OCI-LY7 (cell line): ENCODE measurements around the gene SGCB. TPM values are rescaled to one million over a fixed set of nuclear protein-coding genes. Genes with fewer than 3 reads are reported as not detected.

Experiments
- BruUV-seq: library from RNA; stranded (reverse); fragments of 400-500 nt; replicated peaks from 2 replicates; lab custom pipeline; 2021; lab: Mats Ljungman, UMichigan
- CTCF ChIA-PET: fragments of 300-600 bp; sonication (Branson Sonifier 250); formaldehyde crosslinking; loops from one replicate; lab custom pipeline; 2022; ENCODE audit warnings: antibody characterized with exemption; ENCODE audit not compliant: unreplicated experiment; lab: Charles Lee
- POLR2A ChIA-PET: fragments of 300-600 bp; sonication (Branson Sonifier 250); formaldehyde crosslinking; loops from one replicate; lab custom pipeline; 2022; ENCODE audit warnings: antibody characterized with exemption; lab: Charles Lee
- DNase-seq: peaks from one replicate; pipeline ENCODE4 v3.0.0-alpha.2; 2015; ENCODE audit warnings: low spot score
- H2AFZ ChIP-seq: fragments of 200-600 bp; sonication (generic), shearing (Covaris generic); 2 replicates; pipeline ENCODE4 v1.6.1; 2014; ENCODE audit warnings: mild to moderate bottlenecking, antibody characterized with exemption, low read length, moderate library complexity
- H3K27ac ChIP-seq: fragments of 200-600 bp; sonication (generic); 2 replicates; pipeline ENCODE4 v1.5.1; 2014; ENCODE audit warnings: mixed run types, low read depth, mild to moderate bottlenecking, moderate library complexity, low read length, inconsistent platforms; ENCODE audit not compliant: poor library complexity, severe bottlenecking
- H3K36me3 ChIP-seq: fragments of 200-600 bp; sonication (generic); 2 replicates; pipeline ENCODE4 v1.6.1; 2014; ENCODE audit warnings: mild to moderate bottlenecking, antibody characterized with exemption, low read length, moderate library complexity, mixed read lengths; ENCODE audit not compliant: insufficient read depth
- H3K4me1 ChIP-seq: fragments of 200-600 bp; sonication (generic); 2 replicates; pipeline ENCODE4 v1.5.1; 2014; ENCODE audit warnings: mild to moderate bottlenecking, low read length; ENCODE audit not compliant: insufficient read depth, poor library complexity, severe bottlenecking
- H3K4me2 ChIP-seq: fragments of 200-600 bp; sonication (generic); 2 replicates; pipeline ENCODE4 v1.6.1; 2014; ENCODE audit warnings: mild to moderate bottlenecking, low read length
- H3K4me3 ChIP-seq: fragments of 200-600 bp; sonication (generic); 2 replicates; pipeline ENCODE4 v1.5.1; 2014; ENCODE audit warnings: mild to moderate bottlenecking, low read depth, low read length; ENCODE audit not compliant: poor library complexity, severe bottlenecking
- H3K79me2 ChIP-seq: fragments of 200-600 bp; sonication (generic); 2 replicates; pipeline ENCODE4 v1.6.1; 2016; ENCODE audit warnings: low read depth, mild to moderate bottlenecking, low read length, moderate library complexity, mixed read lengths; ENCODE audit not compliant: insufficient read depth
- H3K9me2 ChIP-seq: fragments of 200-600 bp; sonication (generic); 2 replicates; pipeline ENCODE4 v1.6.1; 2016; ENCODE audit warnings: mild to moderate bottlenecking, low read length, mixed read lengths; ENCODE audit not compliant: insufficient read depth
- H3K9me3 ChIP-seq: fragments of 200-600 bp; sonication (generic); 2 replicates; pipeline ENCODE4 v1.6.1; 2014; ENCODE audit warnings: mild to moderate bottlenecking, mixed run types, low read length, mixed read lengths
- H4K20me1 ChIP-seq: fragments of 200-600 bp; sonication (generic); 2 replicates; pipeline ENCODE4 v1.6.1; 2014; ENCODE audit warnings: mild to moderate bottlenecking, antibody characterized with exemption, low read length, moderate library complexity, mixed read lengths; ENCODE audit not compliant: insufficient read depth
- CTCF ChIP-seq: fragments of 200-600 bp; sonication (generic); conservative IDR thresholded peaks from 2 replicates; pipeline ENCODE4 v1.5.1; 2014; ENCODE audit warnings: mild to moderate bottlenecking, antibody characterized with exemption, low read length, moderate library complexity, mixed read lengths
- EZH2phosphoT487 ChIP-seq: fragments of 200-600 bp; sonication (generic); IDR thresholded peaks from 2 replicates; pipeline ENCODE4 v1.6.1; 2018; ENCODE audit warnings: low read depth, borderline replicate concordance, mild to moderate bottlenecking, mixed run types, antibody characterized with exemption, low read length, moderate library complexity, mixed read lengths
- intact Hi-C: fragments of 100-400 bp; cut with micrococcal nuclease; formaldehyde crosslinking; loops from one replicate; pipeline ENCODE4 v1.10.0; 2022; ENCODE audit not compliant: unreplicated experiment
- total RNA-seq, 2 experiments: library from RNA; depleted of rRNA in 1 of 2; stranded (reverse); fragments of >200 nt in 1 of 2; shearing (Covaris generic) in 1 of 2; gene quantifications; 2 replicates each; pipeline ENCODE4 v1.2.3, GENCODE V29; 2014 to 2022

Gene SGCB
- total RNA-seq, 2 experiments from 2014 or later: 7.5 to 20.2 TPM

- Histone ChIP-seq H3K4me2 (no peak overlapping the region), H3K27ac (no peak overlapping the region), H3K79me2 (no peaks in the 10 kb centered on the region), H3K9me2 (no peaks in the 10 kb centered on the region), H2AFZ (no peak overlapping the region), H3K36me3 (peaks cover 69% of the 10 kb centered on the region), H3K4me1 (no peaks in the 10 kb centered on the region), H3K9me3 (no peaks in the 10 kb centered on the region), H4K20me1 (no peaks in the 10 kb centered on the region), H3K4me3 (no peak overlapping the region)
- CTCF ChIA-PET: no interaction called here
- intact Hi-C loops: no loop called here
- no peak for DNase-seq
- no TSS peak for BruUV-seq
- no peak for TF ChIP-seq EZH2phosphoT487
- no peak for TF ChIP-seq CTCF
- POLR2A ChIA-PET: no interaction called here
These were observed 9.1 kb downstream of the SGCB start for GRCh38 chr4:52028970-52029369.

GRCh38 chr4:52019936-52020657, 18.0 kb downstream of the SGCB start, which contains the start of gene LRRC66:
TSS of gene LRRC66 (minus strand) at chr4:52020363. CDS start at chr4:52017613, 2,750 bp downstream.
- TF ChIP-seq EZH2phosphoT487: no peak
- TF ChIP-seq CTCF: no peak
- Histone ChIP-seq H3K4me2 (no peak within 1 kb of the TSS), H3K79me2 (no peaks in the 10 kb centered on the region), H2AFZ (no peak within 1 kb of the TSS), H4K20me1 (no peaks in the 10 kb centered on the region), H3K9me3 (no peaks in the 10 kb centered on the region), H3K27ac (no peak within 1 kb of the TSS), H3K9me2 (no peaks in the 10 kb centered on the region), H3K4me1 (no peaks in the 10 kb centered on the region), H3K36me3 (peaks cover 29% of the 10 kb centered on the region), H3K4me3 (no peak within 1 kb of the TSS)
- intact Hi-C loops: no loop called here
- ChIA-PET POLR2A (no interaction called here), CTCF (no interaction called here)
- no TSS peak for BruUV-seq
- DNase-seq: no peak

GRCh38 chr4:52017814-52018213, 20.3 kb downstream of the SGCB start:
- Histone ChIP-seq H3K4me3 (no peak overlapping the region), H3K9me3 (no peaks in the 10 kb centered on the region), H3K4me1 (no peaks in the 10 kb centered on the region), H3K9me2 (no peaks in the 10 kb centered on the region), H4K20me1 (no peaks in the 10 kb centered on the region), H3K79me2 (no peaks in the 10 kb centered on the region), H3K36me3 (peaks cover 9% of the 10 kb centered on the region), H2AFZ (no peak overlapping the region), H3K27ac (no peak overlapping the region), H3K4me2 (no peak overlapping the region)
- no peak for DNase-seq
- no TSS peak for BruUV-seq
- ChIA-PET CTCF (no interaction called here), POLR2A (no interaction called here)
- intact Hi-C loops: no loop called here
- no peak for TF ChIP-seq CTCF
- TF ChIP-seq EZH2phosphoT487: no peak
